Thyroid gland (tissue), 4 donors: ENCODE data around the gene DNHD1. TPM values are rescaled to one million over a fixed set of nuclear protein-coding genes. Genes with fewer than 3 reads are reported as not detected.

Experiments used
- DNase-seq, 2 donors: peaks; one replicate each; pipeline ENCODE4 v3.0.0-alpha.2; 2019
- H3K27ac ChIP-seq, 3 donors: fragments of 200-600 bp; sonication (generic); 1 replicate in 2 of 3; 2 replicates in 1 of 3; pipeline ENCODE4 v1.5.1; 2016 to 2019; ENCODE audit warnings: mild to moderate bottlenecking in 1 of 3, moderate library complexity in 1 of 3
- H3K27me3 ChIP-seq: fragments of 200-600 bp; sonication (generic); one replicate; pipeline ENCODE4 v1.5.1; 2019
- H3K36me3 ChIP-seq, 2 donors: fragments of 200-600 bp; sonication (generic); one replicate each; pipeline ENCODE4 v1.5.1; 2016 to 2019
- H3K4me1 ChIP-seq, 2 donors: fragments of 200-600 bp; sonication (generic); one replicate each; pipeline ENCODE4 v1.5.1; 2017 to 2019
- H3K4me3 ChIP-seq, 3 donors: fragments of 200-600 bp; sonication (generic); replicated peaks in 1 of 3; 1 replicate in 2 of 3; 2 replicates in 1 of 3; pipeline ENCODE4 v1.5.1; 2016; ENCODE audit warnings: mild to moderate bottlenecking in 1 of 3
- H3K9me3 ChIP-seq: fragments of 200-600 bp; sonication (generic); one replicate; pipeline ENCODE4 v1.5.1; 2017
- CTCF ChIP-seq, 6 experiments: fragments of 200-600 bp in 3 of 6; fragments of 450-650 bp in 3 of 6; sonication (generic) in 3 of 6; IDR thresholded peaks; one replicate each; pipeline ENCODE4 v1.5.1; 2016 to 2019; ENCODE audit warnings: antibody characterized with exemption in 6 of 6, mild to moderate bottlenecking in 2 of 6, inconsistent platforms in 1 of 6, moderate library complexity in 1 of 6
- POLR2A ChIP-seq, 2 donors: fragments of 450-650 bp; IDR thresholded peaks; one replicate each; pipeline ENCODE4 v1.6.1; 2017; ENCODE audit warnings: antibody characterized with exemption in 2 of 2, mild to moderate bottlenecking in 2 of 2, moderate library complexity in 1 of 2
- WGBS, 2 donors: methylation state at CpG; one replicate each; pipeline ENCODE4 v1.1.5; 2017; 5-methylcytosine and 5-hydroxymethylcytosine counted together
- intact Hi-C: fragments of 100-400 bp; cut with DNase I; formaldehyde crosslinking; loops from one replicate; pipeline ENCODE4 v1.15.1; 2023
- total RNA-seq, 4 donors: library from RNA; depleted of rRNA; stranded (reverse); fragments of >200 nt; gene quantifications; one replicate each; pipeline ENCODE4 v1.2.3, GENCODE V29; 2016

The DNHD1 gene
- total RNA-seq, 4 donors from 2014 or later: 10.9 to 21.8 (median 14.9) TPM

GRCh38 chr11:6523253-6523652, 26.2 kb downstream of the DNHD1 start:
- 0 to 3% methylated on average over 1 of the region's 1 CpG for WGBS, 2 donors
- H3K27me3 ChIP-seq: no peaks in the 10 kb centered on the region
- TF ChIP-seq CTCF (IDR thresholded peaks at IDR 0.05) (no peak), POLR2A (IDR thresholded peaks at IDR 0.05) (no peak)
- no peak overlapping the region for H3K4me3 ChIP-seq
- H3K9me3 ChIP-seq: no peaks in the 10 kb centered on the region
- no peak for DNase-seq
- no peaks in the 10 kb centered on the region for H3K36me3 ChIP-seq
- no peaks in the 10 kb centered on the region for H3K4me1 ChIP-seq
- intact Hi-C loops: no loop called here
- H3K27ac ChIP-seq: no peak overlapping the region

GRCh38 chr11:6526411-6527135, 29.5 kb downstream of the DNHD1 start:
- Histone ChIP-seq H3K4me3 (no peak overlapping the region), H3K9me3 (no peaks in the 10 kb centered on the region), H3K36me3 (no peaks in the 10 kb centered on the region), H3K27me3 (no peaks in the 10 kb centered on the region), H3K27ac (no peak overlapping the region), H3K4me1 (no peaks in the 10 kb centered on the region)
- intact Hi-C loops: no loop called here
- 90 to 94% methylated on average over 3 of the region's 3 CpGs for WGBS, 2 donors
- TF ChIP-seq POLR2A (IDR thresholded peaks at IDR 0.05) (no peak), CTCF (IDR thresholded peaks at IDR 0.05) (no peak)
- DNase-seq: no peak

- H3K27me3 ChIP-seq: no peaks in the 10 kb centered on the region
- H3K36me3 ChIP-seq: no peaks in the 10 kb centered on the region
- no peak for DNase-seq
- H3K27ac ChIP-seq: no peak overlapping the region
- H3K4me3 ChIP-seq: no peak overlapping the region
- 86 to 93% methylated on average over 2 of the region's 2 CpGs for WGBS, 2 donors
- H3K9me3 ChIP-seq: no peaks in the 10 kb centered on the region
- H3K4me1 ChIP-seq: no peaks in the 10 kb centered on the region
- intact Hi-C loops: no loop called here
- no peak for TF ChIP-seq POLR2A (IDR thresholded peaks at IDR 0.05)
- TF ChIP-seq CTCF (IDR thresholded peaks at IDR 0.05): no peak
These were observed 32.2 kb downstream of the DNHD1 start for GRCh38 chr11:6529266-6529665.

- H3K36me3 ChIP-seq: no peaks in the 10 kb centered on the region
- intact Hi-C loops: loop anchor here (5.0 to 10.0 kb wide), 2 partner anchors 86 to 174 kb away; partner anchors contain the start of gene TPP1
These were observed 33.8 kb downstream of the DNHD1 start for GRCh38 chr11:6530848-6531247.

More at GRCh38 chr11:6530848-6531247, 33.8 kb downstream of the DNHD1 start:
- no peaks in the 10 kb centered on the region for H3K9me3 ChIP-seq
- H3K27me3 ChIP-seq: no peaks in the 10 kb centered on the region
- no peaks in the 10 kb centered on the region for H3K4me1 ChIP-seq
- no peak overlapping the region for H3K4me3 ChIP-seq
- TF ChIP-seq POLR2A (IDR thresholded peaks at IDR 0.05) (no peak), CTCF (IDR thresholded peaks at IDR 0.05) (no peak)
- DNase-seq: no peak
- 92 to 95% methylated on average over 2 of the region's 2 CpGs for WGBS, 2 donors
- no peak overlapping the region for H3K27ac ChIP-seq
